Epithelial cell of proximal tubule (primary cell): ENCODE measurements around the gene RNF223. TPM values are rescaled to one million over a fixed set of nuclear protein-coding genes. Genes with fewer than 3 reads are reported as not detected.
"Not testable (repeated sequence)": the region's sequence is repeated elsewhere in the genome, so short reads cannot be mapped to it uniquely, and the experiment has no call there.

Source experiments
- DNase-seq: peaks from one replicate; pipeline ENCODE4 v3.0.0-alpha.2; 2011; ENCODE audit warnings: low read depth
- H3K4me3 ChIP-seq: 2 replicates; pipeline ENCODE4 v1.5.1; 2011; ENCODE audit warnings: low read depth, mild to moderate bottlenecking, low read length
- total RNA-seq: library from RNA; depleted of rRNA; stranded (reverse); fragments of >200 nt; gene quantifications from 2 replicates; pipeline ENCODE4 v1.2.3, GENCODE V29; 2015
- TF ChIP-seq, protein P1 (sequence below): conservative IDR thresholded peaks from 2 replicates; pipeline ENCODE4 v1.5.1; 2012; ENCODE audit warnings: low read depth, mild to moderate bottlenecking, low read length

The RNF223 gene
- total RNA-seq, 1 donor from 2014 or later = 1.6 TPM

DNA sequence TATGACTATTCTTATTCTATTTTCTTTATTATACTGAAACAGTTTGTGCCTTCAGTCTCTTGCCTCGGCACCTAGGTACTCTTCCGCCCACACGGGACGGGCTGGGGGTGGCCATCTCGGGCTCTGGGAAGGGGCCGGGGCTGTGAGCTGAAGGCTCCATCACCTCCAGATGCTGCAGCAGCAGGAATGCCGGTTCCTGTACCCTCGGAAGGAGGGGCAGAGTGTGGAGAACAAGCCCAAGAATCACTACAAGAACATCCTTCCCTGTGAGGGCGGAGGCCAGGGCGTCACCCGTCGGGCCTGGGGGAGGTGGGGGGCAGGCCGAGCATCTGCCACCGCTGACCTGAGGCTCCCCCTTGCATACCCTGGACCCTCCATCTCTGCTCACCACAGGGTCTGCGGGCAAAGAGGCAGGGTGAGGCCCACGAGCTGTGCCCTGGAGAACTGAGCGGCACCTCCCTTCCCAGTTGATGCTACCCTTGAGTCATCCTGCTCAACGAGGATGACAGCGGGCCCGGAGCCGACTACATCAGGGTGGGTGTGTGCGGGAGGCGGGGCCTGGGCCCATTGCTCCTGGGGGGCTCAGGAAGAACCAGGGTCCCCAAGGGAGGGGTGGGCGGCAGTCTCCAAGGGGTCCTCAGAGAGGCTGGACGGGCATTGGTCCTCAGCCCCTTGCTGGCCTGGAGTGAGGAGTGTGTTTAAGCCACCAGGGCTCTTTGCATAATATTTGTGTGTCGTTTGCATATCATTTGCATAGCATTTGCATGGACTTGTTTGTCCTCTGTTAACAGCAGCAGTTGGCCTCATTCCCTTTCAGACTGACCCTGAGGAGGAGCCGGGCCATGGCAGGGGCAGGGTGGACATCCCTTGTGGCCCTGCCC lies 7.5 kb downstream of the RNF223 start:
- H3K4me3 ChIP-seq = no peak overlapping the region
- no peak for DNase-seq
- TF ChIP-seq, protein P1, sequence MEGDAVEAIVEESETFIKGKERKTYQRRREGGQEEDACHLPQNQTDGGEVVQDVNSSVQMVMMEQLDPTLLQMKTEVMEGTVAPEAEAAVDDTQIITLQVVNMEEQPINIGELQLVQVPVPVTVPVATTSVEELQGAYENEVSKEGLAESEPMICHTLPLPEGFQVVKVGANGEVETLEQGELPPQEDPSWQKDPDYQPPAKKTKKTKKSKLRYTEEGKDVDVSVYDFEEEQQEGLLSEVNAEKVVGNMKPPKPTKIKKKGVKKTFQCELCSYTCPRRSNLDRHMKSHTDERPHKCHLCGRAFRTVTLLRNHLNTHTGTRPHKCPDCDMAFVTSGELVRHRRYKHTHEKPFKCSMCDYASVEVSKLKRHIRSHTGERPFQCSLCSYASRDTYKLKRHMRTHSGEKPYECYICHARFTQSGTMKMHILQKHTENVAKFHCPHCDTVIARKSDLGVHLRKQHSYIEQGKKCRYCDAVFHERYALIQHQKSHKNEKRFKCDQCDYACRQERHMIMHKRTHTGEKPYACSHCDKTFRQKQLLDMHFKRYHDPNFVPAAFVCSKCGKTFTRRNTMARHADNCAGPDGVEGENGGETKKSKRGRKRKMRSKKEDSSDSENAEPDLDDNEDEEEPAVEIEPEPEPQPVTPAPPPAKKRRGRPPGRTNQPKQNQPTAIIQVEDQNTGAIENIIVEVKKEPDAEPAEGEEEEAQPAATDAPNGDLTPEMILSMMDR = no peak

DNA sequence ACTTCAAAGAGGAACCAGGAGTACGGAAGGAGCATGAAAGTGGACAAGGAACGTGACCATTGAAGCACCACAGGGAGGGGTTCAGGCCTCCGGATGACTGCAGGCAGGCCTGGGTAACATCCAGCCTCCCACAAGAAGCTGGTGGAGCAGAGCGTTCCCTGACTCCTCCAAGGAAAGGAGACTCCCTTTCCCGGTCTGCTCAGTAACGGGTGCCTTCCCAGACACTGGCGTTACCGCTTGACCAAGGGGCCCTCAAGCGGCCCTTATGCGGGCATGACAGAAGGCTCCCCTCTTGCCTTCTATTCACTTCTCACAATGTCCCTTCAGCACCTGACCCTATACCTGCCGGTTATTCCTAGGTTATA lies 8.2 kb downstream of the RNF223 start:
- H3K4me3 ChIP-seq, DNase-seq: not testable (repeated sequence)

DNA sequence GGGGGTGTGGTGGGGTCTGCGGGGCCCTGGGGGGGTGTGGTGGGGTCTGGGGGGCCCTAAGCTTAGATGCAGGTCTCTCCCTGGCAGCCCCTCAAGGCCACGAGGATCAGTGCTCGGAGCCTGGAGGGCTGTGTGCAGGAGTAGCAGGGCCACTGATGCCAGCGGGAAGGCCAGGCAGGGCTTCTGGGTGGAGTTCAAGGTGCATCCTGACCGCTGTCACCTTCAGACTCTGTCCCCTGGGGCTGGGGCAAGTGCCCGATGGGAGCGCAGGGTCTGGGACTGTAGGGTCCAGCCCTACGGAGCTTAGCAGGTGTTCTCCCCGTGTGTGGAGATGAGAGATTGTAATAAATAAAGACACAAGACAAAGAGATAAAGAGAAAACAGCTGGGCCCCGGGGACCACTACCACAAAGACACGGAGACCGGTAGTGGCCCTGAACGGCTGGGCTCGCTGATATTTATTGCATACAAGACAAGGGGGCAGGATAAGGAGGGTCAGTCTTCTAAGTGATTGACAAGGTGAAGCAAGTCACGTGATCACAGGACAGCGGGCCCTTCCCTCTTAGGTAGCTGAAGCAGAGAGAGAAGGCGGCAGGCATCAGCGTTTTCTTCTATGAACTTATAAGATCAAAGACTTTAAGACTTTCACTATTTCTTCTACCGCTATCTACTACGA lies 8.7 kb downstream of the RNF223 start:
- H3K4me3 ChIP-seq = no peak overlapping the region
- TF ChIP-seq, protein P1 = no peak
- no peak for DNase-seq

DNA sequence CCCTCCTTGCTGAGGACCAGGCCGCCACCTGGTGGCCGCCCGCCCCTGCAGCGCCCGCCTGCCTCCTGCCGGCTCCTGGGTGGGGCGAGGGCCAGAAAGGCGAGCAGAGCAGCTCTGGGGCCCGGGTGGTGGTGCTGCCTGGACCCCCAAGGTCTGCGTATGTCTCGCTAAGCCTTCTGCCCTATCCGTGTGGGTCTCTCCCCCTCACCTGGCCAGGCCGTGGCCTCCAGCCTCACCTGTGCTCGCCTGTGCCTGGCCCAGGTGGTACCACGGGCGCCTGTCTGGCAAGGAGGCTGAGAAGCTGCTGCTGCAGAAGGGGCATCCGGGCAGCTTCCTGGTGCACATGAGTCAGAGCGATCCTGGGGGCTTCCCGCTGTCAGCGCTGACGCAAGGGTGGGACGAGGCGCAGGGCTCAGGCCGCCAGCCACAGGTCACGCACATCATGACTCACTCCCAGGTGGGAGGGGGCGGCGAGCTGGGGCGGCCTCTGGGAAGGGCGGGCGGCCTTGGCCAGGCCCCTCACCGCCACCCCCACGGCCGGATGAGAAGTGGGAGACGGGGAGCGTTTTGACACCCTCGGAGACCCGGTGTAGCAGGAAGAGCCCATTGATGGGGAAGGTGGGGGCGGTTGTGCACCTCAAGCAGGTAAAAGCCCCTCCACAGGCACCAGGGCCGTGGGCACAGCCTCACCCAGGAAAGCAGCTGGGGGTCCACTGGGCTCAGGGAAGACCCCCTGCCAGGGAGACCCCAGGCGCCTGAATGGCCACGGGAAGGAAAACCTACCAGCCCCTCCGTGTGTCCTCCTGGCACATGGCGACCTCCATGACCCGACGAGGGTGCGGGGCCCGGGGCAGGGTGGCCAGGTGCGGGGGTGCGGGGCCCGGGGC lies 9.9 kb downstream of the RNF223 start:
- DNase-seq = peak; percentile 39
- TF ChIP-seq, protein P1 = peak; percentile 64
- peak overlapping the region; percentile 40 for H3K4me3 ChIP-seq

DNA sequence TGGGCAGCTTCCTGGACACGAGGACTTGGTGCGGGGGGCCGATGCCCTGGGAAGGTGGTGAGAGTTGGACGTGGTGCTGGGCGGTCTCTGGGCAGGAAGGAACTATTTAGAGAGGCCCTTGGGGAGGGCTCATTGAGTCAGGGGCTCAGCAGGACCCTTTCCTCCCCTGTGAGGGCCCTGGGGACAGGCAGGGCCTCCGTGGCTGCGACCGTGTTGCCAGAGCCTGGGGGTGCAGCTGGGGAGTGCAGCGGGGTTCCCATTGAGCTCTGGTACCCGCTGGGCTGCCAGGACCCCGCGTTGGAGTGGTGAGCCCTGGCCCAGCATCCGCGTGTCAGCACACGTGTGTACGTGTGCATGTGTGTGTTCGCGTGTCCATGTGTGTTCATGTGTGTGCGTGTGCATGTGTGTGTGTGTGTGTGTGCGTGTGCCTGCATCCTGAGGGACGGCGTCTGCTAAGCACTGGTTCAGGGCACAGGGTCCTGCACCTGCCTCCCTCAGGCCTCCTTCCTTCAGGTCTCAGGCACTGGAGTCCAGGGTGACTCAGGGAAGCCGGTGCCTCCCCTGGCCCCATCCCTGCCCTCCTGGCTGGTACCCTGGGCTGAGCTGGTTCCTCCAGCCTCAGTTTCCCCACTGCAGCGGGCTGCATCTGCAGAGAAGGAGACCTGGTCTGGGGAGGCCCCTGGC lies 10.7 kb downstream of the RNF223 start:
- H3K4me3 ChIP-seq = peak overlapping the region; percentile 40
- TF ChIP-seq, protein P1 = no peak
- no peak for DNase-seq

DNA sequence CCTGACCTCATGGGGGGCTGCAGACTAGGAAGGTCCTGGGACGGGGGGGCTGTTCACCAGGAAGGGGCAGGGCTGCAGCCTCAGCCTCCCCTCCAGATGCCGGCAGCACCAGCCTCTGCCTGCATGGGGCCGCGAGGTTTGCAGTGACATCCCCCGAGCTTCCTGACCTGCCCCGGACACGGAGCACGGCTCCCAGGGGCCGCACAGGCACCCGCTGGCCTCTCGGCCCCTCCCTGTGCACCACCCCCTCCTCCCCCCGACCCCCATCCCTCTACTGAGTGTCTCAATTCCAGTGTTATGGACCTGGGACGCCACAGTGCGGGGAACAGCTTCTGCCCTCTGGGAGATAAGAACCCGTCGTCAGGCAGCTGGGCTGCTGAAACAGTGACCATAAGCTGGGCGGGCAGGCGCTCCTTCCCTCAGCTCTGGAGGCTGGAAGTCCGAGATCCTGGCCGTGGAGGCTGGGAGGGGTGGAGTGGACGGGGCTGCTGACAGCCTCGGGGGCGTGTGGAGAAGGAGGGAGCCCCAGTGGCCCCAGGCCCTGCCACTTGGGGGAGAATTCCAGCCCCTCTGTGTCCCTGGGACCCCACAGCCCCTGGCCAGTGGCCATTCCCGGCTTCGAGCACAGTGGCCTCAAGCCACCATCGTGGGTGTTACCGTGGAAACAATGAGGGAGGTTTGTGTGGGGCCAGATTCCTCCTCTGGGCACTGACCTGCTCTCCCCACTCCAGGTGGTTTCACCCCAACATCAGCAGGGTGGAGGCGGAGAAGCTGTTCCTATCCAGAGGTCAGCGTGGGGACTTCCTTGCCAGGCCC lies 11.6 kb downstream of the RNF223 start:
- peak overlapping the region; percentile 11 for H3K4me3 ChIP-seq
- no peak for DNase-seq
- TF ChIP-seq, protein P1 = no peak
